Activated CD4-positive, alpha-beta T cell treated with anti-CD3 and anti-CD28 coated beads for 36 hours (primary cell): ENCODE measurements around the gene VPS39. TPM values are rescaled to one million over a fixed set of nuclear protein-coding genes. Genes with fewer than 3 reads are reported as not detected.

Experiments
- ATAC-seq: fragments of 200-7000 bp; cut with Tn5 transposase; one replicate; pipeline ENCODE4 v1.10.0; 2021; ENCODE audit warnings: mild to moderate bottlenecking, moderate library complexity
- CTCF ChIA-PET: fragments of 350-600 bp; sonication (Branson Sonifier 250); formaldehyde crosslinking; loops from one replicate; lab custom pipeline; 2021; ENCODE audit warnings: antibody characterized with exemption; lab: Charles Lee
- POLR2A ChIA-PET: fragments of 350-600 bp; sonication (Branson Sonifier 250); formaldehyde crosslinking; loops from one replicate; lab custom pipeline; 2021; ENCODE audit warnings: antibody characterized with exemption, inconsistent platforms; lab: Charles Lee
- DNase-seq: peaks from one replicate; pipeline ENCODE4 v3.0.0-alpha.2; 2020
- H3K27ac Mint-ChIP-seq: one replicate; pipeline ENCODE4 v1.8.0; 2021; ENCODE audit warnings: mixed read lengths
- H3K27me3 Mint-ChIP-seq: one replicate; pipeline ENCODE4 v1.8.0; 2021; ENCODE audit warnings: mixed read lengths
- H3K36me3 Mint-ChIP-seq: one replicate; pipeline ENCODE4 v1.8.0; 2021; ENCODE audit warnings: low read depth, mixed read lengths
- H3K4me1 Mint-ChIP-seq: one replicate; pipeline ENCODE4 v1.8.0; 2021; ENCODE audit warnings: mixed read lengths
- H3K4me3 Mint-ChIP-seq: one replicate; pipeline ENCODE4 v1.8.0; 2021; ENCODE audit warnings: mild to moderate bottlenecking, moderate library complexity, mixed read lengths
- H3K9me3 Mint-ChIP-seq: one replicate; pipeline ENCODE4 v1.8.0; 2021; ENCODE audit warnings: low read depth, mixed read lengths
- intact Hi-C, 2 experiments: fragments of 100-400 bp; cut with DNase I in 1 of 2; cut with micrococcal nuclease in 1 of 2; formaldehyde crosslinking; loops; one replicate each; pipeline versions ENCODE4 v1.14.2 to v1.15.1; 2022 to 2024; cut with DNase I, micrococcal nuclease
- microRNA-seq: library from miRNA; unstranded; fragments of <30 nt; microRNA quantifications from one replicate; pipeline ENCODE4 v1.2.0, GENCODE V29; 2021; ENCODE audit warnings: borderline replicate concordance
- total RNA-seq, 2 experiments: library from RNA; stranded (reverse); gene quantifications; one replicate each; pipeline ENCODE4 v1.2.3, GENCODE V29; 2021

Gene VPS39
- total RNA-seq, 2 experiments from 2014 or later = 49.5 to 56.2 TPM

GRCh38 chr15:42121682-42122081 is 86.4 kb downstream of the VPS39 start:
- Mint-ChIP-seq H3K9me3 (no peaks in the 10 kb centered on the region), H3K27ac (no peak overlapping the region), H3K4me3 (no peak overlapping the region), H3K36me3 (no peaks in the 10 kb centered on the region), H3K27me3 (peaks cover 4% of the 10 kb centered on the region), H3K4me1 (no peaks in the 10 kb centered on the region)
- ChIA-PET CTCF (interaction anchor here (1.6 kb wide), 1 partner anchor 13 kb away, joined by 5 read pairs; no protein-coding TSS in a partner anchor), POLR2A (interaction anchor here (0.6 kb wide), 1 partner anchor 35 kb away, joined by 9 read pairs; no protein-coding TSS in a partner anchor)
- DNase-seq = no peak
- ATAC-seq = no peak
- intact Hi-C loops = no loop called here

- no peaks in the 10 kb centered on the region for H3K36me3 Mint-ChIP-seq
- no peaks in the 10 kb centered on the region for H3K9me3 Mint-ChIP-seq
- H3K4me3 Mint-ChIP-seq = no peak overlapping the region
- POLR2A ChIA-PET = no interaction called here
- peaks cover 4% of the 10 kb centered on the region for H3K27me3 Mint-ChIP-seq
- H3K4me1 Mint-ChIP-seq = no peaks in the 10 kb centered on the region
- no peak overlapping the region for H3K27ac Mint-ChIP-seq
- DNase-seq (no peak), ATAC-seq (no peak)
- CTCF ChIA-PET = interaction anchor here (0.6 to 1.6 kb wide), 3 partner anchors 14 to 64 kb away, joined by 3 to 5 read pairs (median 3); no protein-coding TSS in a partner anchor
- intact Hi-C loops = no loop called here
Measured at GRCh38 chr15:42121021-42121420, 87.1 kb downstream of the VPS39 start.

GRCh38 chr15:42120285-42120684 is 87.8 kb downstream of the VPS39 start:
- CTCF ChIA-PET = interaction anchor here (0.6 to 1.6 kb wide), 4 partner anchors 14 to 130 kb away, joined by 3 to 5 read pairs (median 4); no protein-coding TSS in a partner anchor
- ATAC-seq (no peak), DNase-seq (no peak)
- Mint-ChIP-seq H3K27ac (no peak overlapping the region), H3K9me3 (no peaks in the 10 kb centered on the region), H3K4me3 (no peak overlapping the region), H3K4me1 (no peaks in the 10 kb centered on the region), H3K36me3 (no peaks in the 10 kb centered on the region), H3K27me3 (peaks cover 4% of the 10 kb centered on the region)
- intact Hi-C loops = no loop called here
- POLR2A ChIA-PET = no interaction called here

- ATAC-seq = no peak
- CTCF ChIA-PET = interaction anchor here (0.9 to 1.5 kb wide), 4 partner anchors 9 to 129 kb away, joined by 3 to 4 read pairs (median 3); no protein-coding TSS in a partner anchor
Measured at GRCh38 chr15:42119446-42119760, 88.7 kb downstream of the VPS39 start.

GRCh38 chr15:42118650-42119445 is 89.3 kb downstream of the VPS39 start:
- Mint-ChIP-seq H3K4me3 (no peak overlapping the region), H3K27ac (no peak overlapping the region), H3K4me1 (no peaks in the 10 kb centered on the region), H3K27me3 (no peaks in the 10 kb centered on the region), H3K9me3 (no peaks in the 10 kb centered on the region), H3K36me3 (no peaks in the 10 kb centered on the region)
- DNase-seq (no peak), ATAC-seq (no peak)
- intact Hi-C loops = no loop called here
- CTCF ChIA-PET = interaction anchor here (0.9 to 1.5 kb wide), 5 partner anchors 9 to 129 kb away, joined by 3 to 6 read pairs (median 3); no protein-coding TSS in a partner anchor
- POLR2A ChIA-PET = no interaction called here

More at GRCh38 chr15:42119446-42119760, 88.7 kb downstream of the VPS39 start:
- intact Hi-C loops = no loop called here
- H3K36me3 Mint-ChIP-seq = no peaks in the 10 kb centered on the region
- peaks cover under 1% of the 10 kb centered on the region for H3K27me3 Mint-ChIP-seq
- no peak overlapping the region for H3K27ac Mint-ChIP-seq
- H3K4me3 Mint-ChIP-seq = no peak overlapping the region
- no peak for DNase-seq
- H3K4me1 Mint-ChIP-seq = no peaks in the 10 kb centered on the region
- POLR2A ChIA-PET = no interaction called here
- H3K9me3 Mint-ChIP-seq = no peaks in the 10 kb centered on the region

- ATAC-seq = no peak
- peaks cover 18% of the 10 kb centered on the region for H3K4me1 Mint-ChIP-seq
- no peak overlapping the region for H3K27ac Mint-ChIP-seq
- H3K36me3 Mint-ChIP-seq = no peaks in the 10 kb centered on the region
- CTCF ChIA-PET = interaction anchor here (0.6 to 0.9 kb wide), 3 partner anchors 23 to 205 kb away, joined by 3 read pairs; no protein-coding TSS in a partner anchor
- no peak for DNase-seq
- H3K4me3 Mint-ChIP-seq = no peak overlapping the region
- POLR2A ChIA-PET = interaction anchor here (0.6 kb wide), 1 partner anchor 451 kb away, joined by 3 read pairs; no protein-coding TSS in a partner anchor
- intact Hi-C loops = no loop called here
- H3K27me3 Mint-ChIP-seq = peaks cover 24% of the 10 kb centered on the region
- no peaks in the 10 kb centered on the region for H3K9me3 Mint-ChIP-seq
Measured at GRCh38 chr15:42111924-42112323, 96.2 kb downstream of the VPS39 start.

- no peak for ATAC-seq
- Mint-ChIP-seq H3K4me3 (no peak overlapping the region), H3K9me3 (no peaks in the 10 kb centered on the region), H3K4me1 (peaks cover 18% of the 10 kb centered on the region), H3K36me3 (no peaks in the 10 kb centered on the region), H3K27ac (no peak overlapping the region), H3K27me3 (peaks cover 27% of the 10 kb centered on the region)
- CTCF ChIA-PET = interaction anchor here (0.6 to 1.6 kb wide), 5 partner anchors 8 to 121 kb away, joined by 3 to 4 read pairs (median 3); no protein-coding TSS in a partner anchor
- POLR2A ChIA-PET = no interaction called here
- intact Hi-C loops = no loop called here
- DNase-seq = no peak
Measured at GRCh38 chr15:42110367-42110766, 97.7 kb downstream of the VPS39 start.

GRCh38 chr15:42108806-42109205 is 99.3 kb downstream of the VPS39 start:
- H3K4me3 Mint-ChIP-seq = no peak overlapping the region
- ChIA-PET CTCF (interaction anchor here (1.2 kb wide), 2 partner anchors 25 to 28 kb away, joined by 3 read pairs; no protein-coding TSS in a partner anchor), POLR2A (interaction anchor here (0.6 kb wide), 1 partner anchor 443 kb away, joined by 9 read pairs; no protein-coding TSS in a partner anchor)
- no peak for ATAC-seq
- H3K27me3 Mint-ChIP-seq = peaks cover 27% of the 10 kb centered on the region
- DNase-seq = no peak
- H3K9me3 Mint-ChIP-seq = no peaks in the 10 kb centered on the region
- peaks cover 18% of the 10 kb centered on the region for H3K4me1 Mint-ChIP-seq
- no peaks in the 10 kb centered on the region for H3K36me3 Mint-ChIP-seq
- intact Hi-C loops = loop anchor here in 1 of 2 experiments (5.0 kb wide), 1 partner anchor 83 kb away; no protein-coding TSS in a partner anchor
- no peak overlapping the region for H3K27ac Mint-ChIP-seq

Small RNA genes lying within 50 kb of the gene (microRNA-seq; reads per million reads assigned to microRNA genes)
- gene MIR627 = 59.2 reads per million, percentile 58 among the genes with 10 or more reads in this experiment

Other genes starting within 250 kb of the VPS39 start
- 10 to 100 TPM; 34.7 to 35.7 TPM for gene EHD4, start 235.7 kb downstream of the VPS39 start, total RNA-seq
- gene PLA2G4E, start 187.3 kb downstream of the VPS39 start, total RNA-seq = not detected
- gene PLA2G4D, start 113.7 kb downstream of the VPS39 start, total RNA-seq = not detected
- gene PLA2G4F, start 51.7 kb downstream of the VPS39 start, total RNA-seq = not detected
- 10 to 100 TPM; 24.5 to 24.8 TPM for gene GANC, start 64.9 kb upstream of the VPS39 start, total RNA-seq
- 10 to 100 TPM; 20.5 to 29.0 TPM for gene TMEM87A, start 65.1 kb upstream of the VPS39 start, total RNA-seq
- 1 to 10 TPM; 2.1 to 2.7 TPM for gene CAPN3, start 151.2 kb upstream of the VPS39 start, total RNA-seq